GM19351 (cell line): ENCODE measurements around the gene KRTAP5-6.

Experiments
- ATAC-seq: cut with Tn5 transposase; IDR thresholded peaks from one replicate; pipeline ENCODE4 v1.9.1; 2021; ENCODE audit warnings: mild to moderate bottlenecking, moderate library complexity; ENCODE audit not compliant: unreplicated experiment

The KRTAP5-6 gene

DNA sequence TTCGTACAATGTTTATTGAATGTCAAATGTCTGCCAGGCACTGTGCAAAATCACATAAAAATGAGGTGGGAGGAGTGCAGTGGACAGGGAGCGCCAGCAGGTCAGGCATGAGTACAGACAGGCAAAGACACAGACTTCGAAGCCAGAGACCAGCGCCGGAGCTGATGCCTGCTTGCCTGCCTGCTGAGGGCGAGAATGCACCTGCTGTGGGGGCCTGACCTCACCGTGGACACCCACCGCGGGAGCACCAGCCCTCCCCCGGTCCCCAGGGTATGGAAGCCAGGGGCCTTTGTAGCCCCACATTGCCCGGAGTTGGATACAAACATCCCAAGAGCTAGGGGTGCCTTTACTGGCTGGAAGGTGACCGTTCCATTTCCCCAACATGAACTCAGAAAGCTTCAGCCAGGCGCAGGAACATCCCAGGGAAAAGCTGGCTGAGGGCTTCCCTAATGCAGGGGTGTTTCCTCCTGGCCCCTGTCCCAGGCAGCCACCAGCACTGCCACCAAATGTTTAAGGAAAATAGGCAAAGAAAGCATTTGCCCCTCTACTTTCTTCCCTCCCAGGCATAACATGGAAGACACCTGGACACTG, 35.5 kb downstream of the KRTAP5-6 start:
- no peak for ATAC-seq

- no peak for ATAC-seq
Measured at GRCh38 chr11:1733009-1733715, 36.2 kb downstream of the KRTAP5-6 start.

- no peak for ATAC-seq
Measured at GRCh38 chr11:1733716-1734640, 37.0 kb downstream of the KRTAP5-6 start.

DNA sequence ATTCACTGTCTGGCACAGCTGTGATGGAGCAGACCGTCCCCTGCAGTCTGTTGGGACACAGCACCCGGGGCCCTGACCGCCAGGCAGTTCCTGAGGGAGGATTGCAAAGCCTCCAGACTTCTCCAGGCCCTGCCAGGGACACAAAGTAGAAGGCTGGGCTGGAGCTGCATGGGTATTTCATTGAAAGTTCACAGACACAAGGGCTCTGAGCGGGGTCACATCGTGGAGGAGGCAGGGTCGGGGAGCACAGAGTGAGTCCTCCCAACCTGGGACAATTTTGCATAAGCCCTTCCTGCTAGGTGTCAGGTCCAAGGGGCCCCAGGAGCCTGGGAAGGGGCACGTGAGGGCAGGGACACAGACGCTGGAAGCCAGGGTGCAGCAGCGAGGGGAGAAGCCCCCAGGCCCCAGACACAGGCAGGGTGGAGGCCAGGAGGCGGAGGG, 37.7 kb downstream of the KRTAP5-6 start:
- no peak for ATAC-seq

- no peak for ATAC-seq
Measured at GRCh38 chr11:1735271-1735670, 38.3 kb downstream of the KRTAP5-6 start.

GRCh38 chr11:1736447-1736992, 39.5 kb downstream of the KRTAP5-6 start:
- no peak for ATAC-seq

GRCh38 chr11:1737080-1737757, 40.2 kb downstream of the KRTAP5-6 start:
- no peak for ATAC-seq

DNA sequence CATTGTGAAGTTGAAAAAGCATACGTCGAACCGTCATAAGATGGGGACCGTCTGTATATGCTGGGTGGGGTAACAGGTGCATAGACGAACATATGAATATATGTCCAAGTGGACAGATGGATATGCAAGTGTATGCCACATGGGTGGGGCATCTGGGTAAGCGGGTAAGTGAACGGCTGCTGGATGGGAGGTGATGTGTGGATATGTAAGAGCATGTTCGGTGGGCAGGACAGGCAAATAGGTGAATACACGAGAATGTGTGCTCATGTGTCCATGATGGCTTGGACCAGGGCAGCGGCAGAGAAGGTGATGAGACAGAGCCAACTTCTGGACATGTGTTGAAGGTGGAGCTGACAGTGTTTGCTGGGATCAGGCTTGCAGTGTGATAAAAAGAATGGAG, 41.4 kb downstream of the KRTAP5-6 start:
- ATAC-seq: no peak

- no peak for ATAC-seq
Measured at GRCh38 chr11:1739576-1739975, 42.6 kb downstream of the KRTAP5-6 start.

DNA sequence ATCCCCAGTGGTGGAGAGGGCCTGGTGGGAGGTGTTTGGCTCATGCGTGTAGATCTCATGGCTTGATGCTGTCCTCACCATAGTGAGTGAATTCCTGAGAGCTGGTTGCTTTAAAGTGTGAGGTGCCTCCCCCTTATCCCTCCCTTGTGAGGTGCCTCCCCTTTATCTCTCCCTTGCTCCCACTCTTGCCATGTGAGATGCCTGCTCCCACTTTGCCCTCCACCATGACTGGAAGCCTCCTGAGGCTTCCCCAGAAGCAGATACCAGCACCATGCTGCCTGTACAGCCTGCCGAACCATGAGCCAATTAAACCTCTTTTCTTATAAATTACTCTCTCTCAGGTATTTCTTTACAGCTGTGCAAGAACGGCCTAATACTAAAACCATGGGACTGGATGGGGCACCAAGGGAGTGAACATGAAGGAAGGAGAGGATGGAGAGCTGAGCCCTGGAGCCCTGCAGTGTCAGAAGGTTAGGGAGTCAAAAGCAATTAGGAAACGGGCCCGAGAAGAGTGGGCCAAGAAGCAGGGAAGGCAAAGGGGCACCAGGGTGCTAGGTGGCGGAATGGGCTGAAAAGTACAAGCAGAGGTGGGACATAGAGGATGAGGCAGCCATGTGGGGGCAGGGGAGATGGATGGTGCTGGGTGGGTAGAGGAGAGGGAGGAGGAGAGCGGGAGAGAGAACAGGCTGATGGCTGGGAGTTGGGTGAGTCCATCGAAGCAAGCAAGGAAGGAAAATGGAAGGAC, 44.0 kb downstream of the KRTAP5-6 start:
- no peak for ATAC-seq

GRCh38 chr11:1741741-1742140, 44.7 kb downstream of the KRTAP5-6 start:
- ATAC-seq: no peak

DNA sequence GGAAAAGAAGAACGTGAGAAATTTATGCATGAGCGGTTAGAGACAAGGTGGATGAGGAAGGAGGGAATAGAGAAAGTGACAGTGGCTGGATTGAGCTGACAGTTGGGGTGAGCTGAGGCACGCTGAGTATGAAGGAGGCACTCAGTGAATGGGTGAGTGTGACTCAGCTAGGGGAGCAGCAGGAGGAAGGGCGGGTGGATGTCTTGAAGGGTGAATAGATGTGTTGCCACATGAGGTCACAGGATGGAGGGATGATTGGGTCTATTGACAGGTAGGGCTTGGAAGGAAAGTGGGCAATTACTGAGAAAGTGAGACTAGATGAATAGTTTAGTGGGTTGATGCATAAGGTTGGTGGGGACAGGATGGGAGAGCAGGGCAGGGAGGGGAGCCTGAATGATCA, 45.4 kb downstream of the KRTAP5-6 start:
- no peak for ATAC-seq

DNA sequence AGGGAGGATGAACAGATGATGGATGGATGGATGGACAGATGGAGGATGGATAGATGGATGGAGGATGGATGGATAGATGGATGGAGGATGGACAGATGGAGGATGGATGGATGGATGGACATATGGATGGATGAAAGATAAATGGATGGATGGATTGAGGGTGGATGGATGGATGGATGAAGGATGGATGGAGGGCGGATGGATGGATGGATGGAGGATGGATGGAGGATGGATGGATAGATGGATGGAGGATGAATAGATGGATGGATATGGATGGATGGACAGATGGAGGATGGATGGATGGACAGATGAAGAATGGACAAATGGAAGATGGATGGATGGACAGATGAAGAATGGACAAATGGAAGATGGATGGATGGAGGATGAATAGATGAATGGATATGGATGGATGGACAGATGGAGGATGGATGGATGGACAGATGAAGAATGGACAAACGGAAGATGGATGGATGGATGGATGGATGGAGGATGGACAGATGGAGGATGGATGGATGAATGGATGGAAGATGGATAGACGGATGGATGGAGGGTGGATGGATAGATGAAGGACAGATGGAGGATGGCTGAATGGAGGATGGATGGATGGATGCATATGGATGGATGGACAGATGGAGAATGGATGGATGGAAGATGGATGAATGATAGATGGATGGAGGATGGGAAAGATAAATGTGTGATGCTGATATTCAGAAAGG, 46.0 kb downstream of the KRTAP5-6 start:
- ATAC-seq: no peak

DNA sequence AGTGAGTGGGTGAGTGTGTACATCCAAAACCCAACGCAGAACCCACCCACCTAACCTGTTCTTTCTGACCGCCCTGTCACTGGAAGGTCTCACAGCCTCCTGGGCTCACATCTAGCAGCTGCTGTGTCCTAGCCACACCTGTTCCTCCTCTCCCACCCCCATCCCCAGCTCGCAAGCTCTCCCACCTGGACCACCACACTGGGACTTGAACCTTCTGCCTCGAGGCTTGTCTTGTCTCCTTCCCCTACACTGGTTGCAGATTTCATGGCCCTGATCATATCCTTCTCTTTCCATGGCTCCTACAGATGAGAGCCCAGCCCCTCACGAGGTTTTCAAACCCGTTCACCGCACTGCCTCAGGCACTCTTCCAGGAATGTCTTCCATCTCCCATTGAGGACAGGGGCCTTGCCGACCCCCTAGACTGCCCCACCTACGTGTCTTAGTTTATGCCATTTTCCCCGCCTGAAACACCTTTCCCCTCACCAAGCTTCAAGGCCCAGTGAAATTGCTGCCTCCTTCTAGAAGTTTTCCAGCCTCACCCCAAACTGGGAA, 46.7 kb downstream of the KRTAP5-6 start:
- no peak for ATAC-seq

DNA sequence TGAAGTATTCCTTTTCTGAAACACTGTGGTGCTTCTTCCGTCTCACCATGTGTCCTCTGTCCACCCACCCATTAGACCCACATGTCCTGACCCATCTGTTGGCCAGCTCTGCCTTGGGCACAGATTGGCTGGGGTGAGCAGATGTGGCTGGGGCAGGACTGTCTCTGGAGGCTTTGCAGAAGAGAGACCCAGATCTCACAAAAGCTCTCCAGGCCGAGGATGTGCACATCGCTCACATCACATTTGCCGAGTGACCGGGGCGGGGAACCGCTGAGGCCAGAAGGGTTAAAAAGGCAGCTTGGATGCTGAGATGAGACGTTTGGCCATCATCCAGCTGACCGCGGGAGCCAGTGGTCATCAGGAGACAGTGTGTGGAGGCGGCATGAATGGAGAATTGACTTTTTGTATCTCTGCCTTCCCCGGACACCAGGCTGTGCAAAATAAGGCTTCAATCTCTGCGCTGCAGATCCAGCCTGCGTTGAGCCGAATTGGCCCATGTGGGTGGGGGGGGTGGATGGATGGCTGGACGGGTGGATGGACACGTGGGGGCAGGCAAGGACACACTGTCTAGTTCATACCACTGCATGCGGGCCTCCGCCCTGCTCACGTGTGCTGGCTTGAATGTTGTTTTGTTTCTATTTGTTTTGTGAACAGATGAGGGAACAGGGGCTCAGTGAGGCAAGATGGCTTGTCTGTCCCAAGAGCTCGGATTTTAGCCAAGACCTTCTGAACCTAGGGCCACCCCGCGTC, 47.3 kb downstream of the KRTAP5-6 start:
- no peak for ATAC-seq

GRCh38 chr11:1744891-1745700, 48.1 kb downstream of the KRTAP5-6 start:
- no peak for ATAC-seq

DNA sequence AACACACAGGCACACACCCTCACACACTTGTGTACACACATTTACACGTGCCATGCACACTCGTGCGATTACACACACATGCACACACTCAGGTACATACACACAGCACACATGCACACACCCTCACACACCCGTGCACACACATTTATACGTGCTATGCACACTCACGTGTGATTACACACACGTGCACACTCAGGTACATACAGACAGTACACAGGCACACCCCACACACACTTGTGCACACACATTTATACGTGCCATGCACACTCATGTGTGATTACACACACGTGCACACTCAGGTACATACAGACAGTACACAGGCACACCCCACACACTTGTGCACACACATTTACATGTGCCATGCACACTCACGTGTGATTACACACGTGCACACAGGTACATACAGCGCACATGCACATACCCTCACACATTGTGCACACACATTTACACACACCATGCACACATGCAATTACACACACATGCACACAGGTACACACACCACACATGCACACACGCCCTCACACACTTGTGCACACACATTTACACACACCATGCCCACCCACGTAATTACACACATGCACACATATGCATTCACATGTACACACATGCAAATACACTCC, 48.8 kb downstream of the KRTAP5-6 start:
- ATAC-seq: no peak
